GM12878 (cell line): ENCODE measurements around the gene TMEM114. TPM values are rescaled to one million over a fixed set of nuclear protein-coding genes. Genes with fewer than 3 reads are reported as not detected.

Experiments
- ATAC-seq: fragments of 200-7000 bp; cut with Tn5 transposase; 3 replicates; pipeline ENCODE4 v1.9.1; 2020; ENCODE audit warnings: mild to moderate bottlenecking, moderate library complexity
- BruUV-seq: library from RNA; stranded (reverse); fragments of 400-500 nt; replicated peaks from 2 replicates; lab custom pipeline; 2021; lab: Mats Ljungman, UMichigan
- CTCF ChIA-PET: fragments of 300-600 bp; sonication (Branson Sonifier 250); formaldehyde crosslinking; extraction: SDS; loops from one replicate; lab custom pipeline; 2021; ENCODE audit warnings: inconsistent platforms; lab: Yijun Ruan, JAX
- POLR2A ChIA-PET: fragments of 350-600 bp; formaldehyde crosslinking; extraction: SDS; loops from one replicate; lab custom pipeline; 2021; ENCODE audit warnings: inconsistent platforms; lab: Charles Lee
- RAD21 ChIA-PET: fragments of 300-600 bp; sonication (Branson Sonifier 250); formaldehyde crosslinking; loops from one replicate; lab custom pipeline; 2023; ENCODE audit warnings: antibody characterized with exemption; ENCODE audit not compliant: unreplicated experiment; lab: Charles Lee
- SMC1A ChIA-PET: fragments of 300-600 bp; sonication (Branson Sonifier 250); formaldehyde crosslinking; loops from one replicate; lab custom pipeline; 2023; ENCODE audit not compliant: unreplicated experiment, uncharacterized antibody; lab: Charles Lee
- DNase-seq: peaks from one replicate; pipeline ENCODE4 v3.0.0-alpha.2; 2011; ENCODE audit warnings: low read depth, low spot score
- FAIRE-seq: peaks from 3 replicates; lab custom pipeline; 2011; peaks lifted over from hg19 to GRCh38; lab: Jason Lieb, UNC
- H2AFZ ChIP-seq: 2 replicates; pipeline ENCODE4 v1.6.0; 2011; ENCODE audit warnings: low read depth, low read length, control low read depth; ENCODE audit not compliant: control insufficient read depth
- H3K27ac ChIP-seq: 2 replicates; pipeline ENCODE4 v1.5.1; 2011; ENCODE audit warnings: control low read depth; ENCODE audit not compliant: control insufficient read depth, insufficient read depth
- H3K27me3 ChIP-seq, 2 experiments: replicated peaks in 1 of 2; 2 replicates each; pipeline versions ENCODE4 v1.6.0 to v1.6.1; 2011; ENCODE audit warnings: low read length in 1 of 2; ENCODE audit not compliant: control insufficient read depth in 2 of 2, insufficient read depth in 2 of 2
- H3K36me3 ChIP-seq, 2 experiments: 2 replicates each; pipeline ENCODE4 v1.5.1; 2011; ENCODE audit warnings: low read length in 1 of 2; ENCODE audit not compliant: control insufficient read depth in 2 of 2, insufficient read depth in 2 of 2
- H3K4me1 ChIP-seq: 2 replicates; pipeline ENCODE4 v1.6.1; 2011; ENCODE audit warnings: mild to moderate bottlenecking, low read length, moderate library complexity, mixed read lengths; ENCODE audit not compliant: control insufficient read depth, insufficient read depth
- H3K4me2 ChIP-seq: 2 replicates; pipeline ENCODE4 v1.6.0; 2011; ENCODE audit warnings: control low read depth; ENCODE audit not compliant: control insufficient read depth, insufficient read depth
- H3K4me3 ChIP-seq: fragments of 200-600 bp; sonication (generic); 2 replicates; pipeline ENCODE4 v1.5.1; 2016
- H3K79me2 ChIP-seq: 2 replicates; pipeline ENCODE4 v1.6.0; 2011; ENCODE audit warnings: low read length; ENCODE audit not compliant: control insufficient read depth, insufficient read depth
- H3K9ac ChIP-seq: 2 replicates; pipeline ENCODE4 v1.8.0; 2011; ENCODE audit warnings: low read length, control low read depth, mixed read lengths; ENCODE audit not compliant: control insufficient read depth, insufficient read depth
- H3K9me3 ChIP-seq: replicated peaks from 3 replicates; pipeline ENCODE4 v1.5.1; 2011; ENCODE audit warnings: mild to moderate bottlenecking, low read length; ENCODE audit not compliant: control insufficient read depth, insufficient read depth
- H4K20me1 ChIP-seq: 2 replicates; pipeline ENCODE4 v1.6.0; 2011; ENCODE audit not compliant: control insufficient read depth, insufficient read depth
- ATF7 ChIP-seq: fragments of 450-650 bp; IDR thresholded peaks from 2 replicates; pipeline ENCODE4 v1.6.1; 2016; ENCODE audit warnings: low read depth, mild to moderate bottlenecking
- BCLAF1 ChIP-seq: fragments of 450-650 bp; IDR thresholded peaks from 2 replicates; pipeline ENCODE4 v1.6.1; 2017; ENCODE audit warnings: antibody characterized with exemption, mild to moderate bottlenecking, moderate library complexity
- BHLHE40 ChIP-seq, 2 experiments: fragments of 450-650 bp in 1 of 2; IDR thresholded peaks; 2 replicates each; pipeline ENCODE4 v1.6.1; 2011 to 2017; ENCODE audit warnings: low read depth in 2 of 2, borderline replicate concordance in 1 of 2, improper control_type of control experiment in 1 of 2, low read length in 1 of 2, mild to moderate bottlenecking in 1 of 2
- CHD2 ChIP-seq: IDR thresholded peaks from 2 replicates; pipeline ENCODE4 v1.6.1; 2011; ENCODE audit warnings: low read depth, low read length, improper control_type of control experiment, borderline replicate concordance
- NFXL1 ChIP-seq: fragments of 450-650 bp; IDR thresholded peaks from 2 replicates; pipeline ENCODE4 v1.6.1; 2017; ENCODE audit warnings: antibody characterized with exemption, mild to moderate bottlenecking, borderline replicate concordance
- POLR2A ChIP-seq: IDR thresholded peaks from 2 replicates; pipeline ENCODE4 v1.6.1; 2011; ENCODE audit warnings: low read depth, mild to moderate bottlenecking, low read length
- RBBP5 ChIP-seq: fragments of 200-600 bp; sonication (generic); conservative IDR thresholded peaks from 2 replicates; pipeline ENCODE4 v1.6.1; 2016
- RFX5 ChIP-seq: IDR thresholded peaks from 2 replicates; pipeline ENCODE4 v1.6.1; 2011; ENCODE audit warnings: low read depth, low read length, improper control_type of control experiment
- YBX1 ChIP-seq: fragments of 450-650 bp; IDR thresholded peaks from 2 replicates; pipeline ENCODE4 v1.6.1; 2016; ENCODE audit warnings: antibody characterized with exemption
- ZNF592 ChIP-seq: fragments of 450-650 bp; IDR thresholded peaks from 2 replicates; pipeline ENCODE4 v1.6.1; 2017; ENCODE audit warnings: mild to moderate bottlenecking, moderate library complexity
- ZNF687 ChIP-seq: fragments of 450-650 bp; IDR thresholded peaks from 2 replicates; pipeline ENCODE4 v1.6.1; 2017; ENCODE audit warnings: mild to moderate bottlenecking, moderate library complexity
- WGBS: methylation state at CpG from one replicate; pipeline ENCODE4 v1.1.6; 2016; ENCODE audit warnings: low lambda C conversion rate; ENCODE audit not compliant: insufficient replicate concordance, insufficient coverage; ENCODE audit errors: missing lambda C conversion rate; 5-methylcytosine and 5-hydroxymethylcytosine counted together
- in situ Hi-C: fragments of 300-500 bp; cut with MboI; formaldehyde crosslinking; loops from 9 replicates; pipeline ENCODE4 v1.14.3; 2018; ENCODE audit warnings: mixed read lengths
- intact Hi-C: fragments of 100-400 bp; cut with micrococcal nuclease; formaldehyde crosslinking; loops from one replicate; pipeline ENCODE4 v1.14.2; 2022; ENCODE audit not compliant: unreplicated experiment
- polyA plus RNA-seq, 11 experiments: library from polyadenylated mRNA; depleted of rRNA in 4 of 11; unstranded in 6 of 11; stranded (reverse) in 5 of 11; fragments of >200 nt; fragmentation: Nextera tagmentation in 4 of 11; fragmentation: Illumina TruSeq in 1 of 11; extraction: Ambion mirVana in 4 of 11; extraction: Trizol in 1 of 11; gene quantifications; 1 replicate in 1 of 11; 2 replicates in 10 of 11; pipeline versions ENCODE4 v1.2.1 to v1.2.3, GENCODE V29; 2011 to 2016; ENCODE audit warnings: inconsistent platforms in 2 of 11, missing spikeins in 2 of 11, low read depth in 1 of 11
- total RNA-seq, 4 experiments: library from RNA; depleted of rRNA in 3 of 4; stranded (reverse); fragments of >200 nt in 3 of 4; fragmentation: Illumina TruSeq in 1 of 4; extraction: Trizol in 1 of 4; gene quantifications; 2 replicates each; pipeline versions ENCODE4 v1.2.1 to v1.2.3, GENCODE V29; 2013 to 2021

Gene TMEM114
- total and polyA plus RNA-seq, 10 of the 15 experiments (the other 5 are each of a cell fraction or from before 2014, with no cell fraction given), result not detected

- H3K4me3 ChIP-seq, result no peak overlapping the region
- peak; percentile 37 for ATAC-seq
- ChIA-PET RAD21 (interaction anchor here (1.7 to 3.8 kb wide), 3 partner anchors 221 to 564 kb away, joined by 4 to 18 read pairs (median 8); no protein-coding TSS in a partner anchor), SMC1A (interaction anchor here (0.9 to 1.9 kb wide), 2 partner anchors 9 to 564 kb away, joined by 3 to 4 read pairs; no protein-coding TSS in a partner anchor), CTCF (interaction anchor here (1.0 to 2.8 kb wide), 6 partner anchors 19 to 564 kb away, joined by 3 to 18 read pairs (median 8); no protein-coding TSS in a partner anchor), POLR2A (no interaction called here)
- intact Hi-C loops, result no loop called here
- H4K20me1 ChIP-seq, result no peaks in the 10 kb centered on the region
- H3K27me3 ChIP-seq, result no peaks in the 10 kb centered on the region; a peak in 1 of 4 replicates
- no peak overlapping the region for H3K9ac ChIP-seq
- H3K36me3 ChIP-seq, result no peaks in the 10 kb centered on the region
- H3K4me2 ChIP-seq, result no peak overlapping the region
- no peak for DNase-seq
- 23% methylated on average over 6 of the region's 6 CpGs for WGBS
- FAIRE-seq, result no peak
- H3K9me3 ChIP-seq, result no peaks in the 10 kb centered on the region
- no peaks in the 10 kb centered on the region for H3K79me2 ChIP-seq
- no peak overlapping the region for H2AFZ ChIP-seq
- H3K27ac ChIP-seq, result no peak overlapping the region
- BruUV-seq, result no TSS peak
- in situ Hi-C loops, result loop anchor here (10.0 kb wide), 1 partner anchor 1614 kb away; the partner anchor contains the start of gene GRIN2A
- no peaks in the 10 kb centered on the region for H3K4me1 ChIP-seq
- TF ChIP-seq CHD2 (no peak), ZNF687 (peak; percentile 18; the same call in 1 of the 2 replicates), YBX1 (no peak), BHLHE40 (IDR thresholded peaks at IDR 0.05; ENCODE audit: borderline replicate concordance in 1 of 2, low read depth in 2 of 2, low read length in 1 of 2) (peak in 1 of 2 experiments; percentile 15; a peak in 1 of 4 replicates), RBBP5 (no peak), NFXL1 (no peak), BCLAF1 (no peak), POLR2A (no peak), ZNF592 (no peak), RFX5 (no peak), ATF7 (0 out of 2 replicates have a peak, but pooled peaks have one; percentile 17)
Measured at GRCh38 chr16:8571061-8571596, 19.2 kb downstream of the TMEM114 start.
